Gastrocnemius medialis (tissue), 4 donors: Measurements from ENCODE around the gene NUP54. TPM values are rescaled to one million over a fixed set of nuclear protein-coding genes. Genes with fewer than 3 reads are reported as not detected.

Experiments
- ATAC-seq, 2 donors: fragments of 150-250 bp; one replicate each; pipeline ENCODE4 v1.9.1; 2016
- DNase-seq, 2 donors: peaks; one replicate each; pipeline ENCODE4 v3.0.0-alpha.2; 2019
- H3K27ac ChIP-seq, 4 donors: fragments of 200-600 bp; sonication (generic); 1 replicate in 1 of 4; 2 replicates in 3 of 4; pipeline ENCODE4 v1.5.1; 2016 to 2018; ENCODE audit warnings: mild to moderate bottlenecking in 2 of 4, moderate library complexity in 1 of 4
- H3K27me3 ChIP-seq, 3 donors: fragments of 200-600 bp; sonication (generic) in 2 of 3; 1 replicate in 1 of 3; 2 replicates in 2 of 3; pipeline versions ENCODE4 v1.5.1 to v1.6.0; 2016 to 2019; ENCODE audit warnings: mild to moderate bottlenecking in 1 of 3, moderate library complexity in 1 of 3
- H3K36me3 ChIP-seq, 2 donors: fragments of 200-600 bp; sonication (generic) in 1 of 2; one replicate each; pipeline ENCODE4 v1.5.1; 2017 to 2018
- H3K4me1 ChIP-seq, 2 donors: fragments of 200-600 bp; sonication (generic) in 1 of 2; one replicate each; pipeline ENCODE4 v1.5.1; 2016 to 2017; ENCODE audit warnings: mild to moderate bottlenecking in 2 of 2
- H3K4me3 ChIP-seq, 4 donors: fragments of 200-600 bp; sonication (generic) in 3 of 4; 1 replicate in 1 of 4; 2 replicates in 3 of 4; pipeline ENCODE4 v1.5.1; 2016 to 2019; ENCODE audit warnings: mild to moderate bottlenecking in 2 of 4
- H3K9me3 ChIP-seq, 3 donors: fragments of 200-600 bp; sonication (generic) in 2 of 3; 1 replicate in 1 of 3; 2 replicates in 2 of 3; pipeline ENCODE4 v1.5.1; 2016 to 2019
- POLR2A ChIP-seq, 2 donors: fragments of 450-650 bp; IDR thresholded peaks; one replicate each; pipeline ENCODE4 v1.6.1; 2017; ENCODE audit warnings: antibody characterized with exemption in 2 of 2, mild to moderate bottlenecking in 2 of 2, moderate library complexity in 2 of 2
- in situ Hi-C, 4 donors: fragments of 200-750 bp; cut with MboI; loops; one replicate each; pipeline versions ENCODE4 v1.15.0 to v1.8.0; 2017; ENCODE audit warnings: low sequenced_read_pairs in 4 of 4
- intact Hi-C: fragments of 100-400 bp; cut with DNase I; formaldehyde crosslinking; loops from one replicate; pipeline ENCODE4 v1.15.1; 2023; ENCODE audit warnings: low total_unique reads
- total RNA-seq, 4 donors: library from RNA; depleted of rRNA; stranded (reverse); fragments of >200 nt; gene quantifications; one replicate each; pipeline versions ENCODE4 v1.1.0 to v1.2.3, GENCODE V29; 2016
- TF ChIP-seq, protein P1 (sequence below), 5 experiments: fragments of 450-650 bp in 3 of 5; fragments of 200-600 bp in 2 of 5; sonication (generic) in 2 of 5; IDR thresholded peaks in 4 of 5; conservative IDR thresholded peaks in 1 of 5; 1 replicate in 4 of 5; 2 replicates in 1 of 5; pipeline ENCODE4 v1.5.1; 2016 to 2019; ENCODE audit warnings: antibody characterized with exemption in 5 of 5, mild to moderate bottlenecking in 3 of 5, moderate library complexity in 3 of 5

NUP54 gene
- total RNA-seq, 4 donors from 2014 or later: 15.7 to 22.8 (median 20.0) TPM

DNA sequence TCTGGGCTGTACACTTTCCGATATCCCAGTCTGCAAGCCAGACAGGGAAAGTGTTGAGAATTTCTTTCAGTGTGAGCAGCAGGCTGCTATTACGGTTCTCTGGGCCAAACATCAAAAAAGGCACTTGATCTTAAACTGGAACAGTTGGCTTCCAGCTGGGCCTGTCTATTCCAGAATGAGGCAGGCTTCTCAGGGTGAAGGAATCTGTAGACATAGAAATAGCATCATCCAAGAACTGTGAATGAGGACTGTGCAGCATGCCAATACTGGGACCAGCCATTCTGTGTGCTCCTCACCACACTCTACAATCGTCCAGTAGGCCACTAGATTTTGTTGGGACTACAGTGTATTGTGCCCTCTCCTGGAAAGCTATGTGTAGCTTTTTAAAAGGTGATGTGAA lies 42.5 kb downstream of the NUP54 start:
- DNase-seq (no peak), ATAC-seq (peak; percentile 21 to 33)
- Histone ChIP-seq H3K9me3 (no peaks in the 10 kb centered on the region), H3K4me3 (no peak overlapping the region), H3K4me1 (peaks cover 0 to 12% of the 10 kb centered on the region in 2 donors), H3K27me3 (no peaks in the 10 kb centered on the region), H3K36me3 (peaks cover 0 to 30% of the 10 kb centered on the region in 2 donors), H3K27ac (no peak overlapping the region)
- TF ChIP-seq, protein P1, sequence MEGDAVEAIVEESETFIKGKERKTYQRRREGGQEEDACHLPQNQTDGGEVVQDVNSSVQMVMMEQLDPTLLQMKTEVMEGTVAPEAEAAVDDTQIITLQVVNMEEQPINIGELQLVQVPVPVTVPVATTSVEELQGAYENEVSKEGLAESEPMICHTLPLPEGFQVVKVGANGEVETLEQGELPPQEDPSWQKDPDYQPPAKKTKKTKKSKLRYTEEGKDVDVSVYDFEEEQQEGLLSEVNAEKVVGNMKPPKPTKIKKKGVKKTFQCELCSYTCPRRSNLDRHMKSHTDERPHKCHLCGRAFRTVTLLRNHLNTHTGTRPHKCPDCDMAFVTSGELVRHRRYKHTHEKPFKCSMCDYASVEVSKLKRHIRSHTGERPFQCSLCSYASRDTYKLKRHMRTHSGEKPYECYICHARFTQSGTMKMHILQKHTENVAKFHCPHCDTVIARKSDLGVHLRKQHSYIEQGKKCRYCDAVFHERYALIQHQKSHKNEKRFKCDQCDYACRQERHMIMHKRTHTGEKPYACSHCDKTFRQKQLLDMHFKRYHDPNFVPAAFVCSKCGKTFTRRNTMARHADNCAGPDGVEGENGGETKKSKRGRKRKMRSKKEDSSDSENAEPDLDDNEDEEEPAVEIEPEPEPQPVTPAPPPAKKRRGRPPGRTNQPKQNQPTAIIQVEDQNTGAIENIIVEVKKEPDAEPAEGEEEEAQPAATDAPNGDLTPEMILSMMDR (IDR thresholded peaks at IDR 0.05 in 4 of 5, conservative IDR thresholded peaks at IDR 0.05 in 1 of 5): no peak
- no peak for TF ChIP-seq POLR2A (IDR thresholded peaks at IDR 0.05)
- in situ Hi-C loops (no loop called here), intact Hi-C loops (no loop called here)

DNA sequence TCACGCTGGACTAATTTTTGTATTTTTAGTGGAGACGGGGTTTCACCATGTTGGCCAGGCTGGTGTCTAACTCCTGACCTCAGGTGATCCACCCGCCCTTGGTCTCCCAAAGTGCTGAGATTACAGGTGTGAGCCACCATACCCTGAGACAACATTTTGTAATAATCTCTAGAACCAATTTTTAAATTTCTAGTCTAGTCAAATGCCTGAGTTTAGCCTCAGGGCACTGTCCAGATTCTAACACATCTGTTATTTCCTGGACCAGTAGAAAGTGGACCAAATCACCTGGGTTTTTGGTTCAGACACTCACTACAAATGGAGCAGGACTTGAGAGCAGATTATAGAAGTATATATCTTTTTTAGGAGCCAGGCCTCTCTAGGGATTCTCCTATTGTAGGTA lies 52.1 kb downstream of the NUP54 start:
- Histone ChIP-seq H3K4me1 (peaks cover 10 to 24% of the 10 kb centered on the region in 2 donors), H3K27ac (peak overlapping the region in 1 of 4 donors; percentile 9), H3K9me3 (no peaks in the 10 kb centered on the region), H3K4me3 (no peak overlapping the region), H3K36me3 (peaks cover 0 to 12% of the 10 kb centered on the region in 2 donors), H3K27me3 (no peaks in the 10 kb centered on the region)
- in situ Hi-C loops (no loop called here), intact Hi-C loops (no loop called here)
- no peak for TF ChIP-seq POLR2A (IDR thresholded peaks at IDR 0.05)
- TF ChIP-seq, protein P1 (IDR thresholded peaks at IDR 0.05 in 4 of 5, conservative IDR thresholded peaks at IDR 0.05 in 1 of 5): no peak
- no peak for ATAC-seq
- DNase-seq: no peak

DNA sequence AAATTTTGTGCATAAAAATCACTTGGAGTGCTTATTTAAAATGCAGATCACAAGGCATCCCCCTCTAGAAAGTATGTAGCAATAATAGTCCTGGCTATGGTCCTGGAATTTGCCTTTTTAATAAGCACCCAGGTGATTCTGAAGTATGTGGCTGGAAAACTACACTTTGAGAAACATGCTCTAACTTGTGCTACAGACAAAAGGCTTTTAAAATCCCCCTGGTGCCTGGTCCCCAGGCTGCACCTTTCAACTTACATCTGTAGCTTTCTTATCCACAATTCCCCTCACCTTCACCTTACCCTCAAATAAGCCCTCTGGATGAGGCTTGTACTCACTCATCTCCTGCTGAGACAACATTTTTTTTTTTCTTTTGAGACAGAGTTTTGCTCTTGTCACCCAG lies 52.6 kb downstream of the NUP54 start:
- intact Hi-C loops (no loop called here), in situ Hi-C loops (no loop called here)
- DNase-seq (no peak), ATAC-seq (no peak)
- Histone ChIP-seq H3K27ac (no peak overlapping the region), H3K27me3 (no peaks in the 10 kb centered on the region), H3K4me1 (peaks cover 15 to 29% of the 10 kb centered on the region in 2 donors), H3K9me3 (no peaks in the 10 kb centered on the region), H3K4me3 (no peak overlapping the region), H3K36me3 (peaks cover 0 to 7% of the 10 kb centered on the region in 2 donors)
- no peak for TF ChIP-seq POLR2A (IDR thresholded peaks at IDR 0.05)
- TF ChIP-seq, protein P1 (IDR thresholded peaks at IDR 0.05 in 4 of 5, conservative IDR thresholded peaks at IDR 0.05 in 1 of 5): no peak

DNA sequence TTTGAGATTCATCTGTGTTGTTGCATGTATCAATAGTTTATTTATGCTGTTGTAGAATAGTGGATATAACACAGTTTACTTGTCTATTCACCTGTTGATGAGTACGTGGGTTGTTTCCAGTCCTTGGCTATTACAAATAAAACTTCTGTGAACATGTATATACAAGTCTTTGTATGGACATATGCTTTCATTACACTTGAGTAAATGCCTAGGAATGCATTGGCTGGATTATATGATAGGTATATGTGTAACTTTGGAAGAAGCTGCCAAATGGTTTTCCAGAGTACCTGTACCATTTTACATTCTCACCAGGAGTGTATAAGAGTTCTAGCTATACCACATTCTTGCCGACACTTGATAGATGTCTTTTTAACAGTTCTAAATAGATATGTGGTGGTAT lies 57.1 kb downstream of the NUP54 start:
- TF ChIP-seq, protein P1 (IDR thresholded peaks at IDR 0.05 in 4 of 5, conservative IDR thresholded peaks at IDR 0.05 in 1 of 5): no peak
- TF ChIP-seq POLR2A (IDR thresholded peaks at IDR 0.05): no peak
- no peaks in the 10 kb centered on the region for H3K27me3 ChIP-seq
- ATAC-seq: no peak
- intact Hi-C loops: no loop called here
- peaks cover 51 to 64% of the 10 kb centered on the region in 2 donors for H3K4me1 ChIP-seq
- H3K27ac ChIP-seq: peak overlapping the region; percentile 80 to 93 (median 84)
- H3K4me3 ChIP-seq: no peak overlapping the region
- in situ Hi-C loops: no loop called here
- no peak for DNase-seq
- H3K9me3 ChIP-seq: no peaks in the 10 kb centered on the region
- H3K36me3 ChIP-seq: peaks cover 0 to 5% of the 10 kb centered on the region in 2 donors

DNA sequence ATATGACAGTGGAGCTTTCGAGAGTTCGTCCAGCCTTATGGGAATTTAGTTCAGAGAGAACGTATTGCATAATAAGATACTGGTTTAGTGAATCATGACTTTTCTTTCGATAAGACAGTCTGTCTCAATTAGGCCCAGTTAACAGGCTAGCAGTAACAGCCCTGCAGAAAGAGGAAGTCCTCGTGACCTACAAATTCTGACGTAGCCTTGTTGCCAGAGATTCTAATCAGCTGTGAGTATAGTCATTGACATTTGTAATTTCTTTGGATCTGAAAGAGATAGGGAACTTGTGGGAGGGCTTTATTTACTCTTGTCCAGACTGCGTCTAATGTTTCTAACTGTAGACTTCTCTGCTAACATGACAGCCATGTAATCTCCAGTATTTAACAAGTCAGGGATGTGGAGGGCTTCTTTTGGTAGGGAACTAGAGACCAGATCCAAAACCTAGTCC lies 57.9 kb downstream of the NUP54 start:
- H3K4me3 ChIP-seq: no peak overlapping the region
- peak overlapping the region; percentile 80 to 93 (median 84) for H3K27ac ChIP-seq
- peak; percentile 56 to 60 for ATAC-seq
- peak in 1 of 2 donors; percentile 20 for DNase-seq
- intact Hi-C loops (no loop called here), in situ Hi-C loops (no loop called here)
- no peaks in the 10 kb centered on the region for H3K9me3 ChIP-seq
- TF ChIP-seq POLR2A (IDR thresholded peaks at IDR 0.05): no peak
- TF ChIP-seq, protein P1 (IDR thresholded peaks at IDR 0.05 in 4 of 5, conservative IDR thresholded peaks at IDR 0.05 in 1 of 5): no peak
- H3K36me3 ChIP-seq: peaks cover 0 to 5% of the 10 kb centered on the region in 2 donors
- peaks cover 59 to 66% of the 10 kb centered on the region in 2 donors for H3K4me1 ChIP-seq
- H3K27me3 ChIP-seq: no peaks in the 10 kb centered on the region
